GM18951 (cell line): ENCODE data around the gene P4HB.

ENCODE experiments used
- POLR2A ChIP-seq: IDR thresholded peaks from 4 replicates; pipeline ENCODE4 v1.6.1; 2011; ENCODE audit warnings: mild to moderate bottlenecking; ENCODE audit not compliant: insufficient read length, insufficient read depth; ENCODE audit errors: extremely low read depth
- in situ Hi-C: fragments of 300-500 bp; cut with MboI; formaldehyde crosslinking; loops from one replicate; pipeline ENCODE4 v1.12.0; 2022; ENCODE audit warnings: low sequenced_read_pairs, mixed read lengths, inconsistent platforms; ENCODE audit not compliant: unreplicated experiment

The P4HB gene

GRCh38 chr17:81859906-81860755 is at the start of gene P4HB:
P4HB (minus strand) TSS chr17:81860535; CDS start chr17:81860471, 64 bp downstream.
- TF ChIP-seq POLR2A: peak; percentile 98

GRCh38 chr17:81909231-81909630 is 48.9 kb upstream of the P4HB start:
- no peak for TF ChIP-seq POLR2A
- in situ Hi-C loops: no loop called here

More at GRCh38 chr17:81859906-81860755, at the start of gene P4HB:
- in situ Hi-C loops: no loop called here

DNA sequence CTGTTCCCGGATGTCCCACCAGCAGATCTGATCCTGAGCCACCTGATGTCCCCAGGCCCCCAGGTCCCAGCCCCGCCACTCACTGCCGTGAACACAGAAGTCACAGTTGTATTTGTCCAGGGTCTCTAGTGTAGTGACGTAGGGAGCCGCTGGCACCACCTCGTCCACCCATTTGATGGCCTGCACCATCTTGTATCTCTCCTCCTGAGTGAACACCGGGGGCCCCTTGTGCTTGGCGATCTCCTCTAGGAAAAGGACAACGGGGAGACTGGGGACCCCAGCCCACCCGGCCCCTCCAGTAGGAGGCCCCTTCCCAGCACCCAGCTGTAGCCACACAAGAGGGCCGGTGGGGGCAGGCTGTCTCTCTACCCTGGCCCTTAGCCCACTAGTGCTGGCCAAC is 48.5 kb upstream of the P4HB start:
- in situ Hi-C loops: no loop called here
- TF ChIP-seq POLR2A: no peak

DNA sequence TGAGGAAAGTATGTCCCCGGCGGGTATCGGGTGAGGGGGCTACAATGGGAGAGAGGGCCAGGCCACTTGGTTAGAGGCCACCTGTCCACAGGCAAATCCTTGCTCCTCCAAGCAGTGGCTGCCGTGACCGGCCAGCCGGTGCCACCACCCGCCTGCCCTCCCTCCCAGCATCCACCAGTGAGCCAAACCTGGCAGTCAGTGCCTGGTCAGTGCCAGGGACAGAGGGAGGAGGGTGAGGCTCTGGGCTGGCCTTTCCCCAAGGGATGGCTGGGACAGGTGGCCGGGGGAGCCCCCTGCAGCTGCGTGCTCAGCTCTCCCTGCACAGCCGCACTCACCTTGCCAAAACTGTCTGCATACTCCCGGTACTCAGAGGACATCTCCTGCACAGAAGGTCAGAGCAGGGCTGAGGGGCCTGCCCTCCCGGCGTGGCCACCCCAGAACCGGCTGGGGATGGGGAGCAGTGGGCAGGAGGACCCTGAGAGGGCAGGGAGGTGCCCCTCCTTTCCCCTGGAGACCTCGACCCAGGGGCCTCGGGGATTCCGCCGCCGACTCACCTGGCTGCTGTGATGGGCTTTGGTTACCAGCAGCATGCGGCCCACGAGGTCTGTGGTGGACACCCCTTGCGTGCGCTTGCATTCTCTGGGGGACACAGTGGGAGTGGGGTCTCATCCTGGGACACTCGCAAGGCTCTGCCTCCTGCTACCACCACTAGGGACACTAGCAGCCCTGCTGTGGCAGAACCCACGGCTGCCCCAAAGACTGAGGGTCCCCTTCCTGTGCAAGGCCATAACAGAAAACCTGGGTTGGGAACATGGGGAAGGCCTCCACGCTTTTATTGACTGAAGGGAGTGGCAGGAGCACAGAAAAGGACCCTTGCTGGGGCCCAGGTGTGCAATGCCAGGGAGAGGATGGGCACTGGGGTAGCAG is 47.1 kb upstream of the P4HB start:
- in situ Hi-C loops: no loop called here
- no peak for TF ChIP-seq POLR2A

- TF ChIP-seq POLR2A: no peak
- in situ Hi-C loops: no loop called here
Measured at GRCh38 chr17:81906476-81907218, 46.3 kb upstream of the P4HB start.

DNA sequence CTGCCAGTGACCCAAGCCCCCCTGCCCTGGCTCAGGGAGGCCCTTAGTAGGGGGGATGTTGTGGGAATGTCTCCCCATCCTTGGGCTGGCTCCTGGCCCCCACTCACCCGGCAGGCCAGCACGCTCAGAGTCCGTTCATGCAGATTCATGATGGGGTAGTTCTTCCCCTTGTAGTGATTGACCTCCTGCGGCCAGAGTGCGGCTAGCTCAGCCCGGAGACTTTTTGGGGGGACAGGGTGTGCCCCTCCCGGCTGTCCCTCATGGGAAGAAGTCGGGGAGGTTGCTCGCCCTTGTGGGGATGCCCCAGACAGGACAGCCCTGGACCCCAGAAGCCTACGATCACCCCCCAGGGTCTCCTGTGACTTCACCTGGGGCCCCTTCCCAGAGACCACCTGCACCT is 45.7 kb upstream of the P4HB start:
- TF ChIP-seq POLR2A: no peak
- in situ Hi-C loops: no loop called here

DNA sequence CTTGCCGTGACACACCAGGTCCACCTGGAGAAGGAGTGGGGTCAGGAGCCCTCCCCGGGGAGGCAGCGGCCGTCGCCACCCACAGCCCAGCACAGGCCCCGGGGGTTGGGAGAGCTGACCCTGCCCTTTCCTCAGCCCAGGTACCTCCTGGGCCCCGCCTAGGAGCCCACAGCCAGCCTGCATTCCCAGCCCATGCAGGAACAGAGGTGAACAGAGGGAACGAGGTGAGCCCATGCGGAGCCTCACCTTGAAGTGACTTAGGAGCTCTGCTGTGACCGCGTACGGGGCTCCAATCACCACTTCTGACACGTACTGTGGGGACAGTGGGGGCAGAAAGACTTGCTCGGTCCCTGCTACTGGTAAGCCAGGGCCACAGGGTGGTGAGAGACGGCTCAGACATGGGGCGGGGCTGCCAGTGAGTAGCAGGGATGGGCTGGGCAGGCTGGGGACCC is 45.1 kb upstream of the P4HB start:
- no peak for TF ChIP-seq POLR2A
- in situ Hi-C loops: no loop called here

DNA sequence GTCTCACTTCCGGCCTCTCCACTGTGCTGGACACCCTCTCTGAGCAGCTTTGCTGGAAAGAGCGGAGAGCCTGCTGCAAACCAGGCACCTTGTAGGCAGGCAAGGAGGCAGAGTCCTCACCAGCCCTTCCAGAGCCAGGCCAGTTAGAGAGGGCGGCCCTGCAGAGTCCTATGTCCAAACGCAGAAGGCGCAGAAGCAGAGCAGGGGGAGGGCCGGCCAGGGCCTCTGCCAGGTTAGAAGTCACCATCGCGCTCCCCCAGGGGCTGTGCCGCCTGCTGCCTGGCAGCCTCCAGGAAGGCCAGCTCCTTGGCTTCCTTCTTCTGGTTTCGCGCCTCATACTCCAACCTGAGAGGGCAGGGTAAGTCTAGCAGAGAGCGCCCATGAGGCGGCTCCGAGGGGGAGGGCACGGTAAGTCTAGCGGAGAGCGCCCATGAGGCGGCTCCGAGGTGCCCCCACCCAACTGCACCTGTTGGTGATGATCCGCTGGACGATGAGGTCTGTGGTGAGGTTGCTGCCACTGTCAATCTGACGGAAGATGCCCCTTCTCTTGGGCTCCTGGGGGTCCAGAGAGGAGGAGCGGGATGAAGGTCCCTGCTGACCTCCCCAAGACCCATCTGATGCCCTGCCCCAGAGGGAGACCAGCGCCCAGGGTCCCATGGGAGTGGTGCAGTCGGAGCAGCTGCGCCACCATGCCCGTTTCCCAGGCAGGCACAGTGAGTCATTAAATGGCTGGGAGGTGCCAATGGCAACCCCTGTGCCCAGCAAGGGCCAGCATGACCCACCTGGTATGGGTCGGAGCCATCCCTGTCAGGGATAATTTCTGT is 44.5 kb upstream of the P4HB start:
- in situ Hi-C loops: no loop called here
- no peak for TF ChIP-seq POLR2A

- no peak for TF ChIP-seq POLR2A
- in situ Hi-C loops: no loop called here
Measured at GRCh38 chr17:81903896-81904599, 43.7 kb upstream of the P4HB start.

- in situ Hi-C loops: no loop called here
Measured at GRCh38 chr17:81903415-81903831, 43.1 kb upstream of the P4HB start.

DNA sequence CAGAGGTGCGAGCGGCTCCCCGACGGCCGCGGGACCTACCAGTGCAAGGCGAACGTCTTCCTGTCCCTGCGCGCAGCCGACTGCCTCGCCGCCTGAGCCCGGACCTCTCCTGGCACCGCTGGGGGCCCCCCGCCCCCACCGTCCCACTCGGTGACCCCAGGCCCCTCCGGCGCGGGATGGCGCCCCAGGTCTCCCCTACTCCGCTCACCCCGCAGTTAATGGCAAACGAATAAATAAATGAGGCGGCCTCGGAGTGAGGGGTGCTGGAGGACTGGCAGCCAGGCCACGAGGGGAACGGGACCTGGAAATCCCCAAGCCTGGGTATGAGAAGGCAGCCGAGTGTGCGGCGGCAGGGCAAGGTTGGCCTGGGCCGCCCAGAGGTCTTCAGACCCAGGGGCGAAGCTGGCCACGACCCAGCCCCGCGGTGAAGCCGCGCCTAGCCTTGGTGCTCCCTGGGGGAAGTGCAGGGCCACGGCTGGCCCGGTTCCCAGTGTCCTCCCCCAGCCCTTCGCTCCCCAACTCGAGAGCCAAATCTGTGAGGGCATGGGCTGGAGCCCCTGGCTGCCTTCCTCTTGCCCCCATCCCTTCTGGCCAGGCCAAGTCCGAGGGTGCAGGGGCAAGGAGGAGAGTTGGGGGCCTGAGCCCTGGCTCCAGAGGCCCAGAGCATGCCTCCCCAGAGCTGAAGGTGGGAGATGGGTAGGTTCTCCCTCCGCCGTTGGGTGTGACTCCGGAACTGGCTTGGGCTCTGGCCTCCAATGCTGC is 42.5 kb upstream of the P4HB start:
- in situ Hi-C loops: no loop called here
- TF ChIP-seq POLR2A: no peak

More at GRCh38 chr17:81903415-81903831, 43.1 kb upstream of the P4HB start:
- TF ChIP-seq POLR2A: no peak
